HEK293 (cell line): ENCODE results near the gene CKM.

Experiments used
- CTCF ChIA-PET: fragments of 350-600 bp; formaldehyde crosslinking; extraction: SDS; loops from one replicate; lab custom pipeline; 2021; ENCODE audit warnings: antibody characterized with exemption; lab: Yijun Ruan, JAX
- POLR2A ChIA-PET: fragments of 300-600 bp; formaldehyde crosslinking; extraction: SDS; loops from one replicate; lab custom pipeline; 2020; ENCODE audit warnings: antibody characterized with exemption, inconsistent platforms; lab: Yijun Ruan, JAX
- H3K27ac ChIP-seq: fragments of 200-500 bp; sonication (Bioruptor generic); 2 replicates; pipeline ENCODE4 v1.5.1; 2014; ENCODE audit warnings: low read depth, low read length, control low read depth, inconsistent platforms; ENCODE audit errors: extremely low read depth
- H3K36me3 ChIP-seq, 2 experiments: fragments of 200-500 bp in 1 of 2; sonication (Bioruptor generic) in 1 of 2; 1 replicate in 1 of 2; 2 replicates in 1 of 2; pipeline ENCODE4 v1.5.1; 2014 to 2017; ENCODE audit warnings: inconsistent platforms in 2 of 2, low read length in 2 of 2; ENCODE audit not compliant: control insufficient read depth in 2 of 2, insufficient read depth in 1 of 2
- H3K4me1 ChIP-seq: fragments of 200-500 bp; sonication (Bioruptor generic); 2 replicates; pipeline ENCODE4 v1.5.1; 2014; ENCODE audit warnings: mild to moderate bottlenecking, low read length, inconsistent platforms; ENCODE audit not compliant: control insufficient read depth, insufficient read depth
- H3K4me3 ChIP-seq: 2 replicates; pipeline ENCODE4 v1.5.1; 2011; ENCODE audit warnings: low read depth, mild to moderate bottlenecking, control low read depth, low read length, moderate library complexity
- H3K9me3 ChIP-seq: fragments of 200-500 bp; sonication (Bioruptor generic); 2 replicates; pipeline ENCODE4 v1.5.1; 2014; ENCODE audit warnings: low read depth, low read length, inconsistent platforms; ENCODE audit not compliant: control insufficient read depth, insufficient read depth
- EGR2 ChIP-seq: fragments of 450-650 bp; formaldehyde crosslinking; IDR thresholded peaks from 2 replicates; pipeline ENCODE4 v1.5.1; 2016; ENCODE audit warnings: low read depth, missing biosample characterization, missing genetic modification characterization
- FEZF1 ChIP-seq: fragments of 450-650 bp; formaldehyde crosslinking; IDR thresholded peaks from 2 replicates; pipeline ENCODE4 v1.5.1; 2016; ENCODE audit warnings: missing biosample characterization, missing genetic modification characterization
- MYNN ChIP-seq: fragments of 450-650 bp; formaldehyde crosslinking; IDR thresholded peaks from 2 replicates; pipeline ENCODE4 v1.5.1; 2016; ENCODE audit warnings: missing biosample characterization, missing genetic modification characterization, borderline replicate concordance
- SCRT1 ChIP-seq: fragments of 450-650 bp; formaldehyde crosslinking; IDR thresholded peaks from 2 replicates; pipeline ENCODE4 v1.5.1; 2016; ENCODE audit warnings: missing biosample characterization, missing genetic modification characterization, borderline replicate concordance
- TCF7L2 ChIP-seq: IDR thresholded peaks from 2 replicates; pipeline ENCODE4 v1.6.1; 2011; ENCODE audit warnings: low read depth, mild to moderate bottlenecking, inconsistent platforms, low read length, moderate library complexity, borderline replicate concordance
- ZEB2 ChIP-seq: fragments of 450-650 bp; formaldehyde crosslinking; IDR thresholded peaks from 2 replicates; pipeline ENCODE4 v1.5.1; 2016; ENCODE audit warnings: missing biosample characterization, missing genetic modification characterization
- ZFHX2 ChIP-seq: fragments of 450-650 bp; formaldehyde crosslinking; conservative IDR thresholded peaks from 2 replicates; pipeline ENCODE4 v1.5.1; 2016; ENCODE audit warnings: missing biosample characterization, missing genetic modification characterization
- ZFP41 ChIP-seq: fragments of 450-650 bp; formaldehyde crosslinking; IDR thresholded peaks from 2 replicates; pipeline ENCODE4 v1.5.1; 2016; ENCODE audit warnings: missing biosample characterization, missing genetic modification characterization, borderline replicate concordance
- ZFP69B ChIP-seq: fragments of 450-650 bp; formaldehyde crosslinking; IDR thresholded peaks from 2 replicates; pipeline ENCODE4 v1.5.1; 2016; ENCODE audit warnings: missing biosample characterization, missing genetic modification characterization
- ZIC2 ChIP-seq: fragments of 450-650 bp; formaldehyde crosslinking; IDR thresholded peaks from 2 replicates; pipeline ENCODE4 v1.5.1; 2016; ENCODE audit warnings: missing biosample characterization, missing genetic modification characterization
- ZNF302 ChIP-seq: fragments of 450-650 bp; formaldehyde crosslinking; IDR thresholded peaks from 2 replicates; pipeline ENCODE4 v1.5.1; 2016; ENCODE audit warnings: missing biosample characterization, missing genetic modification characterization, low read depth
- TF ChIP-seq, protein P1 (sequence below): fragments of 450-650 bp; formaldehyde crosslinking; IDR thresholded peaks from 2 replicates; pipeline ENCODE4 v1.5.1; 2016; ENCODE audit warnings: missing biosample characterization, missing genetic modification characterization
- TF ChIP-seq, protein P2 (sequence below): fragments of 450-650 bp; formaldehyde crosslinking; IDR thresholded peaks from 2 replicates; pipeline ENCODE4 v1.5.1; 2016; ENCODE audit warnings: missing biosample characterization, missing genetic modification characterization, borderline replicate concordance
- TF ChIP-seq, protein P3 (sequence below): fragments of 450-650 bp; formaldehyde crosslinking; IDR thresholded peaks from 2 replicates; pipeline ENCODE4 v1.5.1; 2016; ENCODE audit warnings: missing biosample characterization, missing genetic modification characterization
- TF ChIP-seq, protein P4 (sequence below): fragments of 450-650 bp; formaldehyde crosslinking; IDR thresholded peaks from 2 replicates; pipeline ENCODE4 v1.5.1; 2016; ENCODE audit warnings: missing biosample characterization, missing genetic modification characterization
- TF ChIP-seq, protein P5 (sequence below): fragments of 450-650 bp; formaldehyde crosslinking; IDR thresholded peaks from 2 replicates; pipeline ENCODE4 v1.5.1; 2016; ENCODE audit warnings: missing biosample characterization, missing genetic modification characterization
- TF ChIP-seq, protein P6 (sequence below): fragments of 450-650 bp; formaldehyde crosslinking; conservative IDR thresholded peaks from 2 replicates; pipeline ENCODE4 v1.5.1; 2016; ENCODE audit warnings: low read depth, missing biosample characterization, missing genetic modification characterization

CKM gene

DNA sequence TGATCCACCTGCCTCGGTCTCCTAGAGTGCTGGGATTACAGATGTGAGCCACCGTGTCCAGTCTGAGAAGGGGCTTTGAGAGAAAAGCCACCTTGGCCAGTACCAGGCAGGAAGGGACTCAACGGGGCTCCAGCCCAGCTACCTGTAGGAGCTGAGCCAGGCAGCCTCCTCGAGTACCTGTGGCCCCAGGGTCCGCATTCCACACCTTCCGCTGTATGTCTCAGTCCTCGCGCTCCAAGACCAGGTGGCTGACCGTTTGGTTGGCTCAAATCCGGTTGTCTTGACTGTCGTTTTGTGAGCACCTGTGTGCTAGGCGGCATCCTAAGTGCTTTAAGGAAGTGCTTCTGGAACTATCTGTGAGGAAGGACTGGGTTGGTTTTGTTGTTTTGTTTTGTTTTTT lies 55.4 kb downstream of the CKM start:
- Histone ChIP-seq H3K36me3 (peaks cover 28 to 85% of the 10 kb centered on the region in 2 experiments; a peak in 2 of 3 replicates), H3K27ac (no peak overlapping the region), H3K9me3 (no peaks in the 10 kb centered on the region), H3K4me1 (no peaks in the 10 kb centered on the region), H3K4me3 (no peak overlapping the region)
- ChIA-PET CTCF (interaction anchor here (0.8 to 0.9 kb wide), 2 partner anchors 18 to 136 kb away, joined by 3 to 4 read pairs; no protein-coding TSS in a partner anchor), POLR2A (no interaction called here)
- TF ChIP-seq SCRT1 (tag by site-specific recombination) (peak; percentile 23; the same call in 1 of the 2 replicates), MYNN (no peak), ZIC2 (tag by site-specific recombination) (no peak)

DNA sequence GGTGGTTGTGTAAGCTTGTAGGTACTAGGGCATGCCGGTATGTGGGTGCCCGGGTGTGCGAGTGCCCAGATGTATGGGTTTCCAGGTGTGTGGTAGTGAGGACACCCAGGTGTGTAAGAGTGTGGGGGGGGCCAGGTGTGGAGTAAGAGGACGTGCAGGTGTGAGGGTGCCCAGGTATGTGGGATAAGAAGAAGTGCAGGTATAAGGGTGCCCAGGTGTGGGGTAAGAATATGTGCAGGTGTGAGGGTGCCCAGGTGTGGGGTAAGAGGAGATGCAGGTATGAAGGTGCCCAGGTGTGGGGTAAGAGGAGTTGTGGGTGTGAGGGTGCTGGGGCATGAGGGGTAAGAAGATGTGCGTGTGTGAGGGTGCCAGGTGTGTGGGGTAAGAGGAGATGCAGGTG lies 57.3 kb downstream of the CKM start:
- Histone ChIP-seq H3K9me3 (no peaks in the 10 kb centered on the region), H3K4me1 (no peaks in the 10 kb centered on the region), H3K27ac (no peak overlapping the region), H3K36me3 (peaks cover 19 to 72% of the 10 kb centered on the region in 2 experiments), H3K4me3 (no peak overlapping the region)
- ChIA-PET CTCF (no interaction called here), POLR2A (no interaction called here)
- TF ChIP-seq ZFP41 (tag by site-specific recombination) (no peak), ZEB2 (tag by site-specific recombination) (peak; percentile 99)
- TF ChIP-seq, all 188 proteins: peak for 1

DNA sequence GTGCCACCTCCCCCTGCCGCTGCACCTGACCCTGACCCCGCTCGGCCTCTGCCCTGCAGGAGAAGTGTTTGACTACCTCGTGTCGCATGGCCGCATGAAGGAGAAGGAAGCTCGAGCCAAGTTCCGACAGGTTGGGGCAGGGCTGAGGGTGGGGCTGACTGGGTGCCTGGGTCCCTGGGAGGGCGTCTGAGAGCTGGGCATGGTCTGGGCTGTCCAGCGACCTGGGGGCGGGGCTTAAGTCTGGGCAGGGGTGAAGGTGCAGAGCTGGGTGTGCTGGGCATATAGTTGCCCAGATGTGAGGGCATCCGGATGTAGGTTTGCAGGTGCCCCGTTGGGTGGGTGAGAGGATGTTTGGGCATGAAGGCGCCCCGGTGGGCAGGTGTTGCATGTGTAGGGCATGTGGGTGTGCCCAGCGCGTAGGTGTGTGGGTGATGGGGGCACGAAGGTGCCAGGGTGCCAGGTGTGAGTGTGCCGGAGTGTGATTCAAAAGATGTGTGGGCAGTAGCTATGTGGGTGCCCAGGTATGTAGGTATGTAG lies 57.8 kb downstream of the CKM start:
- ChIA-PET POLR2A (no interaction called here), CTCF (interaction anchor here (1.2 kb wide), 1 partner anchor 15 kb away, joined by 4 read pairs; no protein-coding TSS in a partner anchor)
- peaks cover 23 to 67% of the 10 kb centered on the region in 2 experiments for H3K36me3 ChIP-seq
- no peak overlapping the region for H3K27ac ChIP-seq
- no peaks in the 10 kb centered on the region for H3K4me1 ChIP-seq
- H3K4me3 ChIP-seq: no peak overlapping the region
- H3K9me3 ChIP-seq: no peaks in the 10 kb centered on the region
- TF ChIP-seq, protein P1, sequence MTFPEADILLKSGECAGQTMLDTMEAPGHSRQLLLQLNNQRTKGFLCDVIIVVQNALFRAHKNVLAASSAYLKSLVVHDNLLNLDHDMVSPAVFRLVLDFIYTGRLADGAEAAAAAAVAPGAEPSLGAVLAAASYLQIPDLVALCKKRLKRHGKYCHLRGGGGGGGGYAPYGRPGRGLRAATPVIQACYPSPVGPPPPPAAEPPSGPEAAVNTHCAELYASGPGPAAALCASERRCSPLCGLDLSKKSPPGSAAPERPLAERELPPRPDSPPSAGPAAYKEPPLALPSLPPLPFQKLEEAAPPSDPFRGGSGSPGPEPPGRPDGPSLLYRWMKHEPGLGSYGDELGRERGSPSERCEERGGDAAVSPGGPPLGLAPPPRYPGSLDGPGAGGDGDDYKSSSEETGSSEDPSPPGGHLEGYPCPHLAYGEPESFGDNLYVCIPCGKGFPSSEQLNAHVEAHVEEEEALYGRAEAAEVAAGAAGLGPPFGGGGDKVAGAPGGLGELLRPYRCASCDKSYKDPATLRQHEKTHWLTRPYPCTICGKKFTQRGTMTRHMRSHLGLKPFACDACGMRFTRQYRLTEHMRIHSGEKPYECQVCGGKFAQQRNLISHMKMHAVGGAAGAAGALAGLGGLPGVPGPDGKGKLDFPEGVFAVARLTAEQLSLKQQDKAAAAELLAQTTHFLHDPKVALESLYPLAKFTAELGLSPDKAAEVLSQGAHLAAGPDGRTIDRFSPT (tag by site-specific recombination): peak; percentile 82
- TF ChIP-seq FEZF1 (tag by site-specific recombination) (no peak), EGR2 (tag by site-specific recombination) (peak; percentile 71; the same call in 1 of the 2 replicates), ZFHX2 (peak; percentile 77), TCF7L2 (no peak), ZNF302 (no peak), ZFP69B (tag by site-specific recombination) (no peak)
- TF ChIP-seq, protein P2, sequence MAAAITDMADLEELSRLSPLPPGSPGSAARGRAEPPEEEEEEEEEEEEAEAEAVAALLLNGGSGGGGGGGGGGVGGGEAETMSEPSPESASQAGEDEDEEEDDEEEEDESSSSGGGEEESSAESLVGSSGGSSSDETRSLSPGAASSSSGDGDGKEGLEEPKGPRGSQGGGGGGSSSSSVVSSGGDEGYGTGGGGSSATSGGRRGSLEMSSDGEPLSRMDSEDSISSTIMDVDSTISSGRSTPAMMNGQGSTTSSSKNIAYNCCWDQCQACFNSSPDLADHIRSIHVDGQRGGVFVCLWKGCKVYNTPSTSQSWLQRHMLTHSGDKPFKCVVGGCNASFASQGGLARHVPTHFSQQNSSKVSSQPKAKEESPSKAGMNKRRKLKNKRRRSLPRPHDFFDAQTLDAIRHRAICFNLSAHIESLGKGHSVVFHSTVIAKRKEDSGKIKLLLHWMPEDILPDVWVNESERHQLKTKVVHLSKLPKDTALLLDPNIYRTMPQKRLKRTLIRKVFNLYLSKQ (tag by site-specific recombination): no peak
- TF ChIP-seq, protein P3, sequence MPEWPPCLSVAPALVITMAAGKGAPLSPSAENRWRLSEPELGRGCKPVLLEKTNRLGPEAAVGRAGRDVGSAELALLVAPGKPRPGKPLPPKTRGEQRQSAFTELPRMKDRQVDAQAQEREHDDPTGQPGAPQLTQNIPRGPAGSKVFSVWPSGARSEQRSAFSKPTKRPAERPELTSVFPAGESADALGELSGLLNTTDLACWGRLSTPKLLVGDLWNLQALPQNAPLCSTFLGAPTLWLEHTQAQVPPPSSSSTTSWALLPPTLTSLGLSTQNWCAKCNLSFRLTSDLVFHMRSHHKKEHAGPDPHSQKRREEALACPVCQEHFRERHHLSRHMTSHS (tag by site-specific recombination): no peak
- TF ChIP-seq, protein P4, sequence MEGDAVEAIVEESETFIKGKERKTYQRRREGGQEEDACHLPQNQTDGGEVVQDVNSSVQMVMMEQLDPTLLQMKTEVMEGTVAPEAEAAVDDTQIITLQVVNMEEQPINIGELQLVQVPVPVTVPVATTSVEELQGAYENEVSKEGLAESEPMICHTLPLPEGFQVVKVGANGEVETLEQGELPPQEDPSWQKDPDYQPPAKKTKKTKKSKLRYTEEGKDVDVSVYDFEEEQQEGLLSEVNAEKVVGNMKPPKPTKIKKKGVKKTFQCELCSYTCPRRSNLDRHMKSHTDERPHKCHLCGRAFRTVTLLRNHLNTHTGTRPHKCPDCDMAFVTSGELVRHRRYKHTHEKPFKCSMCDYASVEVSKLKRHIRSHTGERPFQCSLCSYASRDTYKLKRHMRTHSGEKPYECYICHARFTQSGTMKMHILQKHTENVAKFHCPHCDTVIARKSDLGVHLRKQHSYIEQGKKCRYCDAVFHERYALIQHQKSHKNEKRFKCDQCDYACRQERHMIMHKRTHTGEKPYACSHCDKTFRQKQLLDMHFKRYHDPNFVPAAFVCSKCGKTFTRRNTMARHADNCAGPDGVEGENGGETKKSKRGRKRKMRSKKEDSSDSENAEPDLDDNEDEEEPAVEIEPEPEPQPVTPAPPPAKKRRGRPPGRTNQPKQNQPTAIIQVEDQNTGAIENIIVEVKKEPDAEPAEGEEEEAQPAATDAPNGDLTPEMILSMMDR (tag by site-specific recombination): no peak
- TF ChIP-seq, protein P5, sequence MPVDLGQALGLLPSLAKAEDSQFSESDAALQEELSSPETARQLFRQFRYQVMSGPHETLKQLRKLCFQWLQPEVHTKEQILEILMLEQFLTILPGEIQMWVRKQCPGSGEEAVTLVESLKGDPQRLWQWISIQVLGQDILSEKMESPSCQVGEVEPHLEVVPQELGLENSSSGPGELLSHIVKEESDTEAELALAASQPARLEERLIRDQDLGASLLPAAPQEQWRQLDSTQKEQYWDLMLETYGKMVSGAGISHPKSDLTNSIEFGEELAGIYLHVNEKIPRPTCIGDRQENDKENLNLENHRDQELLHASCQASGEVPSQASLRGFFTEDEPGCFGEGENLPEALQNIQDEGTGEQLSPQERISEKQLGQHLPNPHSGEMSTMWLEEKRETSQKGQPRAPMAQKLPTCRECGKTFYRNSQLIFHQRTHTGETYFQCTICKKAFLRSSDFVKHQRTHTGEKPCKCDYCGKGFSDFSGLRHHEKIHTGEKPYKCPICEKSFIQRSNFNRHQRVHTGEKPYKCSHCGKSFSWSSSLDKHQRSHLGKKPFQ (tag by site-specific recombination): no peak
- TF ChIP-seq, protein P6, sequence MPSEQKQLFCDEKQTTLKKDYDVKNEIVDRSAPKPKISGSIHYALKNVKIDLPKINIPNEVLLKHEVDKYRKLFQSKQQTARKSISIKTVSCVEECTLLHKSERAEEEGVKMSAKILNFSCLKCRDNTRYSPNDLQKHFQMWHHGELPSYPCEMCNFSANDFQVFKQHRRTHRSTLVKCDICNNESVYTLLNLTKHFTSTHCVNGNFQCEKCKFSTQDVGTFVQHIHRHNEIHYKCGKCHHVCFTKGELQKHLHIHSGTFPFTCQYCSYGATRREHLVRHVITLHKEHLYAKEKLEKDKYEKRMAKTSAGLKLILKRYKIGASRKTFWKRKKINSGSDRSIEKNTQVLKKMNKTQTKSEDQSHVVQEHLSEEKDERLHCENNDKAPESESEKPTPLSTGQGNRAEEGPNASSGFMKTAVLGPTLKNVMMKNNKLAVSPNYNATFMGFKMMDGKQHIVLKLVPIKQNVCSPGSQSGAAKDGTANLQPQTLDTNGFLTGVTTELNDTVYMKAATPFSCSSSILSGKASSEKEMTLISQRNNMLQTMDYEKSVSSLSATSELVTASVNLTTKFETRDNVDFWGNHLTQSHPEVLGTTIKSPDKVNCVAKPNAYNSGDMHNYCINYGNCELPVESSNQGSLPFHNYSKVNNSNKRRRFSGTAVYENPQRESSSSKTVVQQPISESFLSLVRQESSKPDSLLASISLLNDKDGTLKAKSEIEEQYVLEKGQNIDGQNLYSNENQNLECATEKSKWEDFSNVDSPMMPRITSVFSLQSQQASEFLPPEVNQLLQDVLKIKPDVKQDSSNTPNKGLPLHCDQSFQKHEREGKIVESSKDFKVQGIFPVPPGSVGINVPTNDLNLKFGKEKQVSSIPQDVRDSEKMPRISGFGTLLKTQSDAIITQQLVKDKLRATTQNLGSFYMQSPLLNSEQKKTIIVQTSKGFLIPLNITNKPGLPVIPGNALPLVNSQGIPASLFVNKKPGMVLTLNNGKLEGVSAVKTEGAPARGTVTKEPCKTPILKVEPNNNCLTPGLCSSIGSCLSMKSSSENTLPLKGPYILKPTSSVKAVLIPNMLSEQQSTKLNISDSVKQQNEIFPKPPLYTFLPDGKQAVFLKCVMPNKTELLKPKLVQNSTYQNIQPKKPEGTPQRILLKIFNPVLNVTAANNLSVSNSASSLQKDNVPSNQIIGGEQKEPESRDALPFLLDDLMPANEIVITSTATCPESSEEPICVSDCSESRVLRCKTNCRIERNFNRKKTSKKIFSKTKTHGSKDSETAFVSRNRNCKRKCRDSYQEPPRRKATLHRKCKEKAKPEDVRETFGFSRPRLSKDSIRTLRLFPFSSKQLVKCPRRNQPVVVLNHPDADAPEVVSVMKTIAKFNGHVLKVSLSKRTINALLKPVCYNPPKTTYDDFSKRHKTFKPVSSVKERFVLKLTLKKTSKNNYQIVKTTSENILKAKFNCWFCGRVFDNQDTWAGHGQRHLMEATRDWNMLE (tag by site-specific recombination): no peak
